Left kidney (tissue), 1 donor: ENCODE results near the gene DCXR. TPM values are rescaled to one million over a fixed set of nuclear protein-coding genes. Genes with fewer than 3 reads are reported as not detected.

Experiments
- polyA plus RNA-seq: library from polyadenylated mRNA; unstranded; fragments of 120-200 nt; gene quantifications from one replicate; pipeline ENCODE4 v1.2.1, GENCODE V29; 2013; ENCODE audit not compliant: insufficient read length

Gene DCXR
- polyA plus RNA-seq, 1 donor: 69.8 TPM

Other genes starting within 250 kb of the DCXR start
- 9.2 TPM for gene GCGR, start 233.5 kb downstream of the DCXR start, polyA plus RNA-seq
- 65.0 TPM for gene MCRIP1, start 204.4 kb downstream of the DCXR start, polyA plus RNA-seq
- 0.22 TPM for gene PPP1R27, start 202.6 kb downstream of the DCXR start, polyA plus RNA-seq
- gene P4HB, start 177.2 kb downstream of the DCXR start, polyA plus RNA-seq: 425 TPM
- gene ARHGDIA, start 166.4 kb downstream of the DCXR start, polyA plus RNA-seq: 149 TPM
- 70.2 TPM for gene ALYREF, start 146.1 kb downstream of the DCXR start, polyA plus RNA-seq
- 62.1 TPM for gene ANAPC11, start 146.0 kb downstream of the DCXR start, polyA plus RNA-seq
- 0.90 TPM for gene NPB, start 135.5 kb downstream of the DCXR start, polyA plus RNA-seq
- 41.5 TPM for gene PCYT2, start 126.3 kb downstream of the DCXR start, polyA plus RNA-seq
- 15.0 TPM for gene SIRT7, start 119.5 kb downstream of the DCXR start, polyA plus RNA-seq
- gene MAFG, start 110.0 kb downstream of the DCXR start, polyA plus RNA-seq: 12.1 TPM
- gene PYCR1, start 100.4 kb downstream of the DCXR start, polyA plus RNA-seq: 19.9 TPM
- gene MYADML2, start 90.5 kb downstream of the DCXR start, polyA plus RNA-seq: 0.18 TPM
- 2.2 TPM for gene NOTUM, start 76.5 kb downstream of the DCXR start, polyA plus RNA-seq
- gene ASPSCR1, start 60.1 kb downstream of the DCXR start, polyA plus RNA-seq: 25.3 TPM
- gene CENPX, start 14.8 kb downstream of the DCXR start, polyA plus RNA-seq: 34.4 TPM
- 10.4 TPM for gene LRRC45, start 14.4 kb downstream of the DCXR start, polyA plus RNA-seq
- gene RAC3, start 6.0 kb downstream of the DCXR start, polyA plus RNA-seq: 10.1 TPM
- gene RFNG, start 14.1 kb upstream of the DCXR start, polyA plus RNA-seq: 37.3 TPM
- gene GPS1, start 14.2 kb upstream of the DCXR start, polyA plus RNA-seq: 102 TPM
- gene DUS1L, start 28.1 kb upstream of the DCXR start, polyA plus RNA-seq: 74.1 TPM
- 34.3 TPM for gene FASN, start 60.5 kb upstream of the DCXR start, polyA plus RNA-seq
- gene CCDC57, start 175.1 kb upstream of the DCXR start, polyA plus RNA-seq: 73.9 TPM
- gene SLC16A3, start 191.3 kb upstream of the DCXR start, polyA plus RNA-seq: 5.6 TPM
- 125 TPM for gene CSNK1D, start 236.0 kb upstream of the DCXR start, polyA plus RNA-seq